HG03095 (cell line): ENCODE measurements around the gene MINDY4.

Source experiments
- ATAC-seq: cut with Tn5 transposase; IDR thresholded peaks from one replicate; pipeline ENCODE4 v1.9.1; 2021; ENCODE audit warnings: moderate library complexity; ENCODE audit not compliant: unreplicated experiment

MINDY4 gene

DNA sequence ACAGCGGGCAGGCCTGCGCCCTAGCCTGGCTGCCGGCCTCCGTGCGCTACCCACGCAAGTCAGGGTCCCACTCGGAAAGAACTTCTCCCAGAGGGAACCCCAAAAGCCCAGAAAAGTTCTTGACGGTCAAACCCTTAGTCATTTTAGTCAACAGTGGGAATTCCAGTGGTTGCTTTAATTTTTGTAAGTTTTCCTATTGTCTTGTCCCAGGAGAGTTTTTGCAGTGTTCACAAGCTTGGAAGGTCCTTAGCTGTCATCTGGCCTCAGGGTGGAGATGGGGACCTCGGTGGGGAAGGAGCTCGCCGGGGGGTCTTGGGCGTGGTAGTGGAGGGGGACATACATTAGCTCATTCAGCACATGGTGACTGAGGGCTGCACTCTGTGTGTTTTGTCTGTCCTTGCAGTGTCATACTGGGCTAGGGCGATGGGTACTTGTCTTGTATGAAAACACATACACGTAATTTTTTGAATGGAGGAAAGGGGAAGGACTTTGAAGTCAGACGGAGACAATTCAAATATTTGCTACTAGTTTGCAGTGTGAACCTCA lies 736 bp downstream of the MINDY4 start:
- ATAC-seq = no peak

DNA sequence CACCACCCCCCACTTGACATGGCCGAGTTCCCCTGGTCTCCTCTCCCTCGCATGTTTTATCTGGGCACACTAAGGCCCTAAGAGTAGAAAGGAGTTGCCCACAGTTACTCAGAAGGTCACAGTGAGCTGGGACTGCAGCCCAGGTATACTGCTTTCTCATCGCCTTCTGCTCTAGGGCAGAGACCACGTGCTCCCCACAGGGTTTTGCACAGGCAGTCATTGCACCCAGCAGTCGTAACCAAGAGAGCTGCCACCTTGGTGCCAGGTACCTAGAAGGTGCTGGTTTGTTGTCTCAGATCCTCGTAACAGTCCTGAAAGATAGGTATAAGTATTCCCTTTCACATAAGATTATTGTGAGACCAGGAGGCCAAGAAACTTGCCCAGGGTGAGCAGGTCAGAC lies 1.8 kb downstream of the MINDY4 start:
- no peak for ATAC-seq

DNA sequence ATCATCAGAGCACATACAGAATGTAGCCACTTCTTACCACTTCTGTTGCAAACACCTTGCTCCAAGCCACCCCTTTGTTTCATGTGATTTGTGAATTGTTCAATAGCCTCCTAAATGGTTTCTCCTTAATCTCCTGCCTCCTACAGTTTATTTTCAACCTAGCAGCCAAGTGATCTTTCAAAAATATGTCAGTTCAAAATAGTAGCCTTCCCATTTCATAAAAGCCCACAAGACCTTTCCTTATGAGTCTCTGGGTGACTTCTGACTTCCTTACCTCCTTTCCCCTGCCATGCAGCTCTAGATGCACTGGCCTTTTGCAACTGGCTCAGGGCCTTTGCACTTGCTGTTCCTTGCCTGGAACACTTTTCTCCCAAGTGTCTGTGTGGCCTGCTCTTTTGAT lies 4.8 kb downstream of the MINDY4 start:
- ATAC-seq = no peak

DNA sequence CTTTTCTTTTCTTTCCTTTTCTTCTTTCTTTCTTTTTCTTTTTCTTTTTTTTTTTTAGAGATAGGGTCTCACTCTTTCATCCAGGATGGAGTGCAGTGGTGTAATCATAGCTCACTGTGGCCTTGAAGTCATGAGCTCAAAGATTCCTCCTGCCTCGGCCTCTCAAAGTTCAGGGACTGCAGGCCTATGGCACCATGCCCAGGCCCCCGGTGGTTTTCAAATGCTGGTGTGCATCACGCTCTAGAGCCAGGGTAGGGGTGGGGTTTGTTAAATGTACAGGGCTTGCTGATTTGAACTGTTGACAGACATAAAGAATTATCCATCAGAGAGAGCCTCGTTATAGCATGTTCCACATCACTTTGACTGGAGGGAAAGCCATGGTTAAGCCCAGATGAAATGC lies 5.8 kb downstream of the MINDY4 start:
- no peak for ATAC-seq

DNA sequence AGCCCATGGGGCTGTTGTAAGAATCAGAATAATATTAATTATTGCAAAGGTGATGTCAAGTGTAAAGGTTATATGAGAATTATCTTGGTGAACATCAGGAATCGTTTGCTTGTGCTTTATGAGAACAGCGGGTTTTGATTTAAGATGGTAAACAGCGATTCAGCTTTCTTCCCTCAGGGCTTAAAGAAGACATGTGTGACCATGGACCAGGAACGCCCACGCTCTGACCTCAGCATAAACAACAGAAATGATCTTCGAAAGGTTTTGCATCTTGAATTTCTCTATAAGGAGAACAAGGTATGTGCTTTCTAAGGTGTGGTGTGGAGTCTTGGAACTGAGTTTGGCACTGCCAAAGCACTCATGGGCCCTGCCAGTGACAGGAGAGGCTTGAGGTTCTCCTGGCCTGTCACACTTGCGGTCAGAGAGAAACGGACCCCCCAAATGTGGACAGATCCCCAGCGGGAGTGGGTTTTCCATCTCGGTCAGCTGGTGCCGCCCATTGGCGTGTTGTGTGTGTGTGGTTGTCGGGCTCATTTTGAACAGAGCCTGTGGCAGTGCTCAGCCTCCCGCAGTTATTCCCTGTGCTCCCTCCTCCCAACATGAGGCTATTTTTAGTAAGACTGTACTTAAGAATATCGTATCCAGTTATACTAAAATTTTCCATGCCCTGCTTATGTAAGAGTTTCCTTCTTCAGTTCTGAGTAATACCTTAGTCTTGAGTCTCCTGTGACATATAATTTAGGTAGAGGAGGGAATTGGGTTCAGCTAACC lies 7.2 kb downstream of the MINDY4 start:
- ATAC-seq = no peak

DNA sequence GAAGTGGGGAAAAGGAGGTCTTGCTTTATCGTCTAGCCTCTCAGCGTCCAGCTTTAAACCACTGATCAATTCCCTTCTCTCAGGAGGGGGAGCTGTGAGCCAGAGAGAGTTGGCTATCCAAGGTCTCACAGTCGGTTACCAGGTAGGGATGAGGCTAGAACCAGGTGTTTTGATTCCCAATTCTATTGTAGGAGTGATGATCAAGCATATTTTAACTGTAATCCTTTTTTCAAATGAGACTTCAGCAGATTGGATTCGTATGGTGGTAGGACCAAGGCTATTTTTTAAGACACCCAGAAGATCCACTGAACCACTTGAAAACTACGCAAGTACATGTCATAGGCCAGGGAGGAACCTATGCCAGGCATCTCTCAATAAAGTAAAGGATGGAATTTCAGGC lies 8.4 kb downstream of the MINDY4 start:
- no peak for ATAC-seq

DNA sequence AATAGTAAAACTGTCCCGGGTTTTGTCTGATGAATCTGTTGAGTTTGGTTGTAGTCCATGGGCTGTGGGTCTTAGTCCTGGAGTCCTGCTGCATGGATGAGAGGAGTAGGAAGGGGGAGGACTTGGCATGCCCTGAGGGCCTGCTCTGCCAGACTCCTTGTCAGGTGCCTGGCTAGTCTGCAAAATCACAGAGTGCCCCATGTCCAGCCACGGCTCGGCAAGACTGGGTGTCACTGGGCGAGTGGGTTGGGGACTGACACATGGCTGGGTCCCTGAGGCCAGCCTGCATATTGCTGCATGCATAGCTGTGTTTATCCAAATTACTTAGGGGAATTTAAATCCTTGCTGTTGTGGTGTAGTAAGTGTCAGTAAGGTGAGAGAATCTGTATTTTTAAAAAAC lies 9.7 kb downstream of the MINDY4 start:
- ATAC-seq = no peak

DNA sequence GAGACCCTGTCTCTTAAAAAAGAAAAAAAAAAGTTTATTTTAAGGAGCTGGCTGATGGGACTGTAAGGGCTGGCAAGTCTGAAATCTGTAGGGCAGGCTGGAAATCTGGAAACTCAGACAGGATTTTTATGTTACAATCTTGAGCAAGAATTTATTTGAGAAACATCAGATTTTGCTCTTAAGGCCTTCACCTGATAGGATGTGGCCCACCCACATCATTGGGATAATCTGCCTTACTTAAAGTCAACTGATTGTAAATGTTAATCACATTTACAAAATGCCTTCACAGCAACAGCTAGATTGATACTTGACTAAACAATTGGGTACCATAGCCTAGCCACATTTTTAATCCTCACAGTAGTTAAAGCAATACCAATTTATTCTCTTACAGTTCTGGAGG lies 11.5 kb downstream of the MINDY4 start:
- ATAC-seq = no peak

DNA sequence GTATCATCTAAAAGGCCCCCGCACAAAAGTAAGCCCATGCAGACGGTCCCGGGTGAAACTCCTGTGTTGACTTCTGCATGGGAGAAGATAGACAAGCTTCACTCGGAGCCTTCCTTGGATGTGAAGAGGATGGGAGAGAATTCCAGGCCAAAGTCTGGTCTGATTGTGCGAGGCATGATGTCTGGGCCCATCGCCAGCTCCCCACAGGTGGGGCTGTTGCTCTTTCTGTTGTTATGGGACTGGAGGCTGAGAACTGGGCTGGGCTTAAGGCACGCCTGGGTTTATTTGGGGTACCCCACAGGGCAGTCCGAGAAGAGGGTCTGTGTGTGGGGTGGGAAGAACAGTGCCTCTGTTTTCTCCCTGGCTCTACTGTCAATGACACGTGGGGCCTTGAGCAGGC lies 14.6 kb downstream of the MINDY4 start:
- ATAC-seq = no peak

DNA sequence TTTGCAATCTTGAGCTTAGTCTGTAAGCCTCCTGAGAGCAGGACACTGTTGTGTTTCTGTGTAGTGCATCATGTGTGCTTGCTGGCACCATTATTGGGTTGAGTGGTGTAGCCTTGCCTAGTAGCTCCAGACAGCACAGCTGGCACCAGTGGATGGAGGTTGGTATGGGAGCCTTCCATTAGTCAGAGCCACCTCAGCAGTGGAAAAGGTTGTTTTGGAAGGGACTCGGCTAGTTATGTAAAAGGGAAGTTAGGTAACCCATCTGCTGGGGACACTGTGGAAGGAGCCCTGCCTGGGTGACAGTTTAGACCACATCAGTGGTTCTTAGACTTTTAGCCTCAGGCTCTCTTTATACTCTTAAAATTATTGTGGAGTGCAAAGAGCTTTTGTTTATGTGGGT lies 16.3 kb downstream of the MINDY4 start:
- ATAC-seq = no peak

DNA sequence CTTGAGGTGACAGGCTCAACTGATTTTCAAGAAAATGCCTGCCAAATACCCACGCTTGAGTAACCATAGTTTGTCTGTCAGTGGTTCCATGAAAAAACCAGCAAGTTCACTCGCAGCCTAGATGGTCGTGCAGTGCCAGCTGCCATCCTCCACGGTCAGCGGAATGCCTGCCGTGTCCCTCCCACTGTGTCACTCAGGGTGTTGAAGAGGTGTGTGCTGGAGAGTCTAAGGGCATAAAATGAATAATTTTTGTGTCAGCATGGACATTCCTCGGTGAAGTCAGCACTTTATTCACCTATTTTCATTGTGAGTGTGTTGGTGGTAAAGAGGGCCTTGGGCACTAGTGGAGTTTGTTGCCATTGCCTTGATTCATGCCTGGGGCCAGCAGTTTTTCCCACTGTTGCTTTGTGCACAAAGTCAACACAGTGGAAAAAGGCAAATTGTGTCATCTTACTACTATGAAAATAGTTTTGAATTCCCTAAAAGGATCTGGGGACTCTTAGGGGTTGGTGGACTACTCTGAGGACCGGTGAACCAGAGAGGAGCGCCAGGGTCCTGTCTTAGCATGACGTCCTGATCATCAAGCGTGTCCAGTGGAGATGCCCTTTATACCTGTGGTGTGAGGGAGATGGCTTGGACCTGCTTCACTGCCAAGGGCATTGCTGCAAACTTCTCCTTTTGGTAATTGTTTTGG lies 17.6 kb downstream of the MINDY4 start:
- ATAC-seq = no peak

DNA sequence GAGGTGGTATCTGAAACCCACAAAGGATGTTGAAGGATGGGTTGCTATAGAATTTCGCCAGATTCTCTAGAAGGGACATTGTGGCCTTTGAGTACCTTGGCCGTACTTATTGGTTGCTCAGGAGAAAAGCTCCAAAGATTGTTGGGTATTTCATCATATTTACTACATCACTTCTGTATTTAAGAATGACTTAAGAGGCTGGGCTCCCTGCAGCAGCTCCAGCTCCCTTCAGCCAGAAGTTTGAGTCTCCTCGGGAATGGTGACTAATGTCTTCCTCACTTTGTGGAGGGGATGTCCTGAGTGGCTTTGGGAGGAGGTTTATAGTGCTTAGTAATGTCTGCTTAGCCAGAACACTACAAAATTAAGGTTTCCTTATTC lies 18.1 kb downstream of the MINDY4 start:
- no peak for ATAC-seq

DNA sequence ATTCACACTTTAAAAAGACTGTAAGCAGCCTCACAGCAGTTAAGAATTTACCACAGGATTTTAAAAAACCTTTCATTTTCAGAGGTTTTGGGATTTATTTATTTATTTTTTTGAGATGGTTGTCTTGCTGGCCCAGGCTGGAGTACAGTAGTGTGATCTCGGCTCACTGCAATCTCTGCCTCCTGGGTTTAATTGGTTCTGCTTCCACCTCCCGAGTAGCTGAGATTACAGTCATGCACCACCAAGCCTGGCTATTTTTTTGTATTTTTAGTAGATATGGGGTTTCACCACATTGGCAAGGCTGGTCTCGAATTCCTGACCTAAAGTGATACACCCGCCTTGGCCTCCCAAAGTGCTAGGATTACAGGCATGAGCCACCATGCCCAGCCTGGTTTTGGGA lies 19.1 kb downstream of the MINDY4 start:
- ATAC-seq = no peak

DNA sequence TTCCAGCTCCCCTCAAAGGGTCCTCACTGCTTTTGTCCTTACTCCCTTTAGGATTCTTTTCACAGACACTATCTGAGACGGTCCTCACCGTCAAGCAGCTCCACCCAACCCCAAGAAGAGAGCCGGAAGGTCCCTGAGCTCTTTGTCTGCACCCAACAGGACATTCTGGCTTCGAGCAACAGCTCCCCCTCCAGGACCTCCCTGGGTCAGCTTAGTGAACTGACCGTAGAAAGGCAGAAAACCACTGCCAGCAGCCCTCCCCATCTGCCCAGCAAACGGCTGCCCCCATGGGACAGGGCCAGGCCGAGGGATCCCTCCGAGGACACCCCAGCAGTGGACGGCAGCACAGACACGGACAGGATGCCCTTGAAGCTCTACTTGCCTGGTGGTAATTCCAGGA lies 19.9 kb downstream of the MINDY4 start:
- ATAC-seq = no peak

DNA sequence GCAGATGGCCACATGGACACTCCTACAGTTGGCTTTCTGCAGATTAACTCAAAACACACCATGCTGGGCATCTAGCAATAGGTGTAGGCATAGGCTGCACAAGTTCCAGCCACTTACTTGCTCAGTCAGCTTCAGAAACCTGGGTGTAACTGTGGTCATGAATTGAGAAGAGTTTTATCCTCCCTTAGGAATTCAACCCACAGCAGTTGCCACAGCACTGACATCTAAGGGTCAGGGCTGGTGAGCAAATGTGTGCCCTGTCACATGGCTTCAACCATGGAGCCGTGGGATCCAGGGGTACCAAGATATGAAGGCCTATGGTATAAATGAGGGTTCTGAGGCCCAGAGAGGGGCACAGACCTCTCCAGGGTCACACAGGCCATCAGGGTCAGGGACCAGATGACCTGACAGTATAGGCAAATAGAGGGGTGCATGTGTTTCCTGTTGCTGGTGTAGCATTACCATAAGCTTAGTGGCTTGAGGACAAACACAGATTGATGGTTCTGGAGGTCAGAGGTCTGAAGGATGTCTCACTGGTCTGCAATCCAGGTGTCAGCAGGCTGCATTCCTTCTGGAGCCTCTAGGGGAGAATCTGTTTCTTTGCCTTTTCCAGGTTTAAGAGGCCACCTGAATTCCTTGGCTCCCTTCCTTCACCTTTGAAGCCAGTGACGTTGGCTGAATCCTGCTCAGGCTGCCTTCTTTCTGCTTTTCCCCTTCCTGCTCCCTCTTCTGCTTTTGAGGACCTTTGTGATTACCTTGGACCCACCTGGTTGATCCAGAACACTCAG lies 24.1 kb downstream of the MINDY4 start:
- ATAC-seq = no peak

DNA sequence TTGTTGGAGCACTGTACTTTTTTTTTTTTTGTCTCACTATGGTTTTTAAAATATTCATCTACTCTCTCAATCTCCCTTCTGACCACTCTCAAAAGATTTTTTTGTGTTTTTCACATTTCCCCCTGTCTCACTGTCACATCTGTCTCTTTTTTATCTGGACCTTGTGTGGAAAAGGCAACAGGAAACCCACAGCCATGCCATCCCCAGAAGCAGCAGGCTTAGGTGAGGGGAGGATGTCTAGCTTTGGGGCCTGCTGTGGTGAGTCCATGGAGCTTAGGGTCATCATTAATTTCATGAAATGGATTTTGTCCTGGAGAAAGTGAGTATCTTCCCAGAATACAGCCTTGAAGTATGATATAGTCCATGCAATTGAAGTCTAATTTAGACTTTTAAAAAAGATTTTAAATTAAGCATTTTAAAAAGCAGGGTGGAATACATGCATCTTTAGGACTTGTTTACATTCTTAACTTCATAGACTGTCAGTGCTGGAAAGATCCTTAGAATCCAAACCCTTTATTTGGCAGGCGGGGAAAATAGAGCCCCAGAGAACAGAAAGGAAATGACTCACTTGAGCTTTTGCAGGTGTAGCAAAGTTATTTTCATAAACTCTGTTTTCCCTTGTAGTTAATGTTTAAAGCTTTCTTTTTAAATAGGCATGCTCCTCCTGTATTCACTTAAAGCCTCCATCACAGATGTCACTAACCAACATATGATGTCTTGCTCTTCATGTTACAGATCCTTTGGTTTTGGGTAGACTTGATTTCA lies 25.1 kb downstream of the MINDY4 start:
- no peak for ATAC-seq

DNA sequence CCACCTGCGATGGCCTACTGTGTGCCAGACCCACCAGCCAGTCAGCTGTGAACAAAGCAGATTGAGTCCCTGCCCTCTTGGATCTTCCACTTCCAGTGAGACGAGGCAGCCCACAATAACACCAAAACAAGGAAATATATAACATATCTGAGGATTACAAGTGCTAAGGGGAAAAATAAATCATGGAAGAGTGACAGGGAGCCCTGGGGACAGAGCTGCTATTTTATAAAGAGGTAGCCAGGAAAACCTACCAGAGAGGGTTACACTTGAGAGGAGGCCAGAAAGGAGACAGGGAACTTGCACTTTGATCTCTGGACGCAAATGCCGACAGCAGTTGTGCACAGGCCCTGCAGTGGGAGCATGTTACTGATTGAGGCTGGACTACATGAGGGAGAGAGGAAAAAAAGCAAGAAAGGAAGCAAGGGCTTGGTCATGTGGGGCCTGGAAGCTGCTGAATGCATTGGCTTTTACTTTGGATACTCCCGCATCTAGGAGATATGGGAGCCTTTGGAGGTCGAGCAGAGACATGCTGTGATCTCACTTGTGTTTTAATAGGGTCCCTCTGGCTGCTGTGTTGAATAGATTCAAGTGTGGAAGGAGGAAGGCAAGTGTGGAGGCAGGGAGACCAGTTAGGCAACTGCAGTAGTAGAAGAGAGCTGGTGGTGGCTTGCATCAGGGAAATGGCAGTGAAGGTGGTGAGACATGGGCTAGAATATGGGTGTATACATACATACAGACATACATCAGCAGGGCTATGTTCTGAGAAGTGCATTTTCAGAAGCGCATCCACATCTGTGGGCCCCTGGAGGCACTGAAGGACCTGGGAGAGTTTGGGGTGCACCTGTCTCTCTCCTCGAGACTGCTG lies 26.2 kb downstream of the MINDY4 start:
- no peak for ATAC-seq

DNA sequence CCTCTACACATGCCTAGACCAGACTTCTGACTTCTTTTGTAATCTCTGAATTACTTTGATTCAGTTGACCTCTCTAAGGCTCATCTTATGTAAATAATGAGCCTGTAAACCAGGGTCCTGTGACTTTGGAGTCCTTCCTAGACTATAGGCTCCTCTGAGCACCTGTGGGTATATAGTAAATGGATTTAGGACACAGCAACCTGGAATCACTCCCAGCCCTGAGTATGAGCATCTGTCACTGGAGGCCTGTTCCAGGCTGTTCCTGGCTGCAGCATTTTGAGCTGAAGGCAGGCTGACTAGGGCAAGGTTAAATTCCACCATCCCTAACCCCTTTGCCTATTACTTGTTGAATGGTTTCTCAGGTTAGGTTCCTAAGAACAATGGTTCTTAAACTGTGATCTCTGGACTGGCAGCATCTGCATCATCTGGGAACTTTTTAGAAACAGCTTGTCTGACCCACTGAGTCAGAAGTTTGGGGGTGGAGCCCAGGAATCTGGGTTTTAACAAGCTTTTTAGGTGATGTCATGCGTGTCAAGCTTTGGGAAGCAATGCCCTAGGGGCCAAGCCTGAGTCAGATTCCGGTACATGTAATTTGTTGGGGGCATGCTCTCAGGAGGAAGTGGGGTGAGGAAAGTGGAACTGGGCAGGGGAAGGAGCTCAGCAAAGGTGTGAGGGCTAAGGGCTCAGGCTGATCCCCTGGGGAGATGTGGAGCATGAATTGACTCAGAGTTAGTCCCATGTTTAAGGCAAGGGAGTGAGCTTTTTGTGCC lies 28.2 kb downstream of the MINDY4 start:
- ATAC-seq = peak; percentile 65

DNA sequence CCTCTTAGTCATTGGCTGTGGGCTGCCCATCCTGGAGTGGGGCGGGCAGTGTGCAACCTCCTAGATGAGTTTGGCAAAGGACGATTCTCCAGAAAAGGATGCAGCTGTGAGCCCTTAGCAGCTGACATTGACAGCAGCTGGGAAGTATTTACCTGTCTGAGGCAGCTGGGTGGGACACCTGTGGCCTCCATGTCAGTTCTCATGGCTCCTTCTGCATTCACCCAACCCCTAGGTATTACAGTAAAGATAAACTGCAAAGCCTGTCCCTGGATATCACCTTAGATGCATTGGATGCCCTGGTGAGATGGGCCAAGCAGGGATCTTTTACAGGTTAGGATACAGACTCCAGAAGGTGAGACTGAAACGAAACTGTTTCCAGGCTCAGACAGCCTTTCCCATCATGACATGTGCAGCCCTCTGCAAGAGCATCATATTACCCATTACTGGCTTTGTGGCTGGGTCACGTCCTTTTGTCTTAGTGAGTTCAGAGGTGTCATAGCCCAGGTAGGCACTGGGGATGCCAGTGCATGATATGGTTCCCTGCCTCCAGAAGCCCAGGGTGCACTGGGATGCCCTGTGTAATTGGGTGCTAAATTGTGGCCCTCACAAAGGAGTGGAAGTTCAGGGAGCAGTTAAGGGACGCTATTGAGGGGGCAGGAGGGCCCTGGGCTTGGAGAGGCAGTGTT lies 28.9 kb downstream of the MINDY4 start:
- ATAC-seq = no peak
